OCI-LY7 (cell line): ENCODE results near the gene BEND4.

ENCODE experiments used
- EZH2phosphoT487 ChIP-seq: fragments of 200-600 bp; sonication (generic); IDR thresholded peaks from 2 replicates; pipeline ENCODE4 v1.6.1; 2018; ENCODE audit warnings: low read depth, borderline replicate concordance, mild to moderate bottlenecking, mixed run types, antibody characterized with exemption, low read length, moderate library complexity, mixed read lengths
- TF ChIP-seq, protein P1 (sequence below): fragments of 200-600 bp; sonication (generic); conservative IDR thresholded peaks from 2 replicates; pipeline ENCODE4 v1.5.1; 2014; ENCODE audit warnings: mild to moderate bottlenecking, antibody characterized with exemption, low read length, moderate library complexity, mixed read lengths

DNA sequence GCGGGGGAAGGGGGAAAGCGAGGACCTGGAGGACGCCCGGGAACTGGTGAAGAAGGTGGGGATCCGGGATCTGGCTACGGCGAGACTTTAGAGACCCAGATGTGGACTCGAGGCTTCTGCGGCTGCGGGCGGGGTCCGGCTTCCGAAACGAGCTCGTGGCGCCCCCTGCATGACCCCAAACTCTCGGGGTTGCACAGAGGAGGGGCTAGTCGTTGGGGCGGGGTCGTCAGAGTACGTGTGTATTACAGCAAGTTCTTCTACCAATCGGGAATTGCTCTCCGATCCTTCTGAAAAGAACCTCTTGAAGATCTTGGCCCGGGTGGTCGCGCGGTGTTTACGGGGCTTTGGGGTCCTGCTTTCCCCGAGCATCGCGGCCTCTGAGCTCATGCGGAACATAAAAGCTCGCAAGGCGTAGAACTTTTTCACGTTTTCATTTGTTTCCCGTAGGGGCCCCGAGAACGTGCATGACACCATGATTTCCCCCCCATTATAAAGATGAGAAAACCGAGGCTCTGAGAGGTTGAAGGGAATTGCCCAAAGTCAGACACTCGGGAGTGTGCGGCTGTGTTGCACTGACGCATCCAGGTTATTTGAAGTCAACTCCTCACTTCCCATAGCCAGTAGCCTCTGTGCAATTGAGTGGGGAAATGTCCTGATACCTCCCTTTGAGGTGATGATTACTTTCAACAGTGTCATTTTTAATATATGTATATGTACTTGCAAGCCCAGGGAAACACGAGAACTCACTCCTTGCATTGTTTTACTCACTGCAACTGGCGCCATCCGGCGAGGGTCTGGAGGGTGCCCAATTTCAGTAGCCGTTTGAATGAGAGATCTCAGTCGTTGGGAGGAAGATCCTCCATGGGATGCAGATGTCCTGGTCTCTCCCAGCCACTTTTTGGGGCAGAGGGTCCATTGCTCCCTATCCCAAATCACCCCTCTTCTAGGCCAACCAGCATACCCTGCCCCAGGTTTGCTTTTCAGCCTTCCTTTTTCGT is at the start of gene BEND4:
- TF ChIP-seq EZH2phosphoT487: no peak
- TF ChIP-seq, protein P1, sequence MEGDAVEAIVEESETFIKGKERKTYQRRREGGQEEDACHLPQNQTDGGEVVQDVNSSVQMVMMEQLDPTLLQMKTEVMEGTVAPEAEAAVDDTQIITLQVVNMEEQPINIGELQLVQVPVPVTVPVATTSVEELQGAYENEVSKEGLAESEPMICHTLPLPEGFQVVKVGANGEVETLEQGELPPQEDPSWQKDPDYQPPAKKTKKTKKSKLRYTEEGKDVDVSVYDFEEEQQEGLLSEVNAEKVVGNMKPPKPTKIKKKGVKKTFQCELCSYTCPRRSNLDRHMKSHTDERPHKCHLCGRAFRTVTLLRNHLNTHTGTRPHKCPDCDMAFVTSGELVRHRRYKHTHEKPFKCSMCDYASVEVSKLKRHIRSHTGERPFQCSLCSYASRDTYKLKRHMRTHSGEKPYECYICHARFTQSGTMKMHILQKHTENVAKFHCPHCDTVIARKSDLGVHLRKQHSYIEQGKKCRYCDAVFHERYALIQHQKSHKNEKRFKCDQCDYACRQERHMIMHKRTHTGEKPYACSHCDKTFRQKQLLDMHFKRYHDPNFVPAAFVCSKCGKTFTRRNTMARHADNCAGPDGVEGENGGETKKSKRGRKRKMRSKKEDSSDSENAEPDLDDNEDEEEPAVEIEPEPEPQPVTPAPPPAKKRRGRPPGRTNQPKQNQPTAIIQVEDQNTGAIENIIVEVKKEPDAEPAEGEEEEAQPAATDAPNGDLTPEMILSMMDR: peak; percentile 66
